IMR-90 (cell line): ENCODE results near the gene WNT7A. TPM values are rescaled to one million over a fixed set of nuclear protein-coding genes. Genes with fewer than 3 reads are reported as not detected.

Experiments
- ATAC-seq: fragments of 200-7000 bp; cut with Tn5 transposase; 2 replicates; pipeline ENCODE4 v1.9.1; 2020; ENCODE audit warnings: low read depth, mild to moderate bottlenecking, moderate library complexity
- BruUV-seq: library from RNA; stranded (reverse); fragments of 400-500 nt; replicated peaks from 2 replicates; lab custom pipeline; 2021; lab: Mats Ljungman, UMichigan
- CTCF ChIA-PET: fragments of 300-600 bp; formaldehyde crosslinking; extraction: SDS; loops from one replicate; lab custom pipeline; 2021; ENCODE audit warnings: antibody characterized with exemption; lab: Yijun Ruan, JAX
- POLR2A ChIA-PET: fragments of 300-600 bp; sonication (Branson Sonifier 250); formaldehyde crosslinking; loops from one replicate; lab custom pipeline; 2022; ENCODE audit warnings: antibody characterized with exemption; ENCODE audit not compliant: unreplicated experiment; lab: Charles Lee
- DNase-seq: peaks from one replicate; pipeline ENCODE4 v3.0.0; 2013
- H2AFZ ChIP-seq: replicated peaks from 2 replicates; pipeline ENCODE3; 2013; ENCODE audit warnings: low read length, mild to moderate bottlenecking; ENCODE audit not compliant: poor library complexity
- H2AK5ac ChIP-seq: 2 replicates; pipeline ENCODE4 v1.6.1; 2013; ENCODE audit warnings: low read depth, low read length, inconsistent platforms
- H2AK9ac ChIP-seq: replicated peaks from 2 replicates; pipeline ENCODE3; 2013; ENCODE audit warnings: mild to moderate bottlenecking, low read depth, low read length, moderate library complexity; ENCODE audit not compliant: poor library complexity
- H2BK120ac ChIP-seq: 2 replicates; pipeline ENCODE4 v1.6.1; 2013; ENCODE audit warnings: low read depth, low read length, inconsistent platforms
- H2BK15ac ChIP-seq: 3 replicates; pipeline ENCODE4 v1.6.1; 2013; ENCODE audit warnings: low read depth, low read length, inconsistent platforms
- H2BK20ac ChIP-seq: 2 replicates; pipeline ENCODE4 v1.6.1; 2013; ENCODE audit warnings: low read depth, mild to moderate bottlenecking, inconsistent platforms, low read length, moderate library complexity
- H2BK5ac ChIP-seq: 2 replicates; pipeline ENCODE4 v1.6.1; 2013; ENCODE audit warnings: mild to moderate bottlenecking, low read depth, low read length, inconsistent platforms; ENCODE audit not compliant: poor library complexity, severe bottlenecking
- H3K14ac ChIP-seq: replicated peaks from 2 replicates; pipeline ENCODE4 v1.6.1; 2013; ENCODE audit warnings: low read depth, low read length, inconsistent platforms
- H3K18ac ChIP-seq: 2 replicates; pipeline ENCODE4 v1.6.1; 2013; ENCODE audit warnings: low read depth, low read length, control low read depth
- H3K23ac ChIP-seq: 2 replicates; pipeline ENCODE4 v1.6.1; 2013; ENCODE audit warnings: low read depth, low read length, inconsistent platforms
- H3K27ac ChIP-seq: 2 replicates; pipeline ENCODE4 v1.5.1; 2013; ENCODE audit warnings: mild to moderate bottlenecking, control low read depth, low read length; ENCODE audit not compliant: insufficient read depth
- H3K27me3 ChIP-seq: 2 replicates; pipeline ENCODE4 v1.6.1; 2013; ENCODE audit warnings: low read length; ENCODE audit not compliant: control insufficient read depth, insufficient read depth
- H3K36me3 ChIP-seq: 2 replicates; pipeline ENCODE4 v1.6.1; 2013; ENCODE audit warnings: low read length, mixed read lengths; ENCODE audit not compliant: control insufficient read depth, insufficient read depth
- H3K4ac ChIP-seq: 2 replicates; pipeline ENCODE4 v1.6.1; 2013; ENCODE audit warnings: low read depth, low read length, inconsistent platforms
- H3K4me1 ChIP-seq: 2 replicates; pipeline ENCODE4 v1.6.1; 2013; ENCODE audit warnings: low read length, mixed read lengths; ENCODE audit not compliant: control insufficient read depth, insufficient read depth
- H3K4me2 ChIP-seq: 2 replicates; pipeline ENCODE4 v1.6.1; 2013; ENCODE audit warnings: low read depth, mild to moderate bottlenecking, control low read depth, low read length, moderate library complexity
- H3K4me3 ChIP-seq: 2 replicates; pipeline ENCODE4 v1.5.1; 2013; ENCODE audit warnings: low read depth, mild to moderate bottlenecking, control low read depth, low read length, moderate library complexity; ENCODE audit not compliant: insufficient read depth
- H3K56ac ChIP-seq: 2 replicates; pipeline ENCODE4 v1.6.1; 2013; ENCODE audit warnings: low read length, inconsistent platforms; ENCODE audit not compliant: insufficient read depth; ENCODE audit errors: extremely low read depth
- H3K79me1 ChIP-seq, 2 experiments: 2 replicates each; pipeline ENCODE4 v1.6.1; 2013; ENCODE audit warnings: low read length in 2 of 2, inconsistent platforms in 1 of 2, low read depth in 1 of 2
- H3K9ac ChIP-seq: 2 replicates; pipeline ENCODE4 v1.6.1; 2013; ENCODE audit warnings: low read depth, low read length, control low read depth
- H3K9me1 ChIP-seq: 2 replicates; pipeline ENCODE4 v1.6.1; 2013; ENCODE audit warnings: low read length, inconsistent platforms; ENCODE audit not compliant: insufficient read depth
- H3K9me3 ChIP-seq: 2 replicates; pipeline ENCODE4 v1.6.1; 2013; ENCODE audit warnings: low read length; ENCODE audit not compliant: control insufficient read depth, insufficient read depth
- H4K20me1 ChIP-seq: 2 replicates; pipeline ENCODE4 v1.6.1; 2013; ENCODE audit warnings: low read length, inconsistent platforms; ENCODE audit not compliant: insufficient read depth
- H4K5ac ChIP-seq: 2 replicates; pipeline ENCODE4 v1.6.1; 2013; ENCODE audit warnings: mild to moderate bottlenecking, low read depth, low read length, control low read depth
- H4K8ac ChIP-seq, 2 experiments: 2 replicates each; pipeline ENCODE4 v1.6.1; 2013; ENCODE audit warnings: low read depth in 2 of 2, low read length in 2 of 2, control low read depth in 1 of 2, inconsistent platforms in 1 of 2
- H4K91ac ChIP-seq: 2 replicates; pipeline ENCODE4 v1.6.1; 2013; ENCODE audit warnings: low read depth, low read length, inconsistent platforms; ENCODE audit not compliant: insufficient read depth
- BHLHE40 ChIP-seq: fragments of 150-350 bp; IDR thresholded peaks from 2 replicates; pipeline ENCODE4 v1.6.1; 2016; ENCODE audit warnings: mild to moderate bottlenecking, low read depth, low read length
- CEBPB ChIP-seq: IDR thresholded peaks from 2 replicates; pipeline ENCODE4 v1.6.1; 2012; ENCODE audit warnings: low read depth, low read length, improper control_type of control experiment
- CHD1 ChIP-seq: IDR thresholded peaks from 2 replicates; pipeline ENCODE4 v1.6.1; 2012; ENCODE audit warnings: low read depth, low read length, improper control_type of control experiment
- MAFK ChIP-seq: IDR thresholded peaks from 2 replicates; pipeline ENCODE4 v1.6.1; 2012; ENCODE audit warnings: low read depth, low read length, improper control_type of control experiment
- MAZ ChIP-seq: IDR thresholded peaks from 2 replicates; pipeline ENCODE4 v1.6.1; 2012; ENCODE audit warnings: low read depth, mild to moderate bottlenecking, low read length, improper control_type of control experiment, moderate library complexity, borderline replicate concordance
- MXI1 ChIP-seq: IDR thresholded peaks from 2 replicates; pipeline ENCODE4 v1.6.1; 2012; ENCODE audit warnings: low read depth, mild to moderate bottlenecking, low read length, moderate library complexity, borderline replicate concordance
- NFE2L2 ChIP-seq: fragments of 150-350 bp; IDR thresholded peaks from 2 replicates; pipeline ENCODE4 v1.6.1; 2016; ENCODE audit warnings: low read depth, mild to moderate bottlenecking, low read length
- POLR2A ChIP-seq: IDR thresholded peaks from 2 replicates; pipeline ENCODE4 v1.6.1; 2012; ENCODE audit warnings: mild to moderate bottlenecking, low read depth, low read length
- WGBS, 2 experiments: methylation state at CpG; one replicate each; pipeline versions ENCODE4 v1.1.5 to v1.1.7; 2013; ENCODE audit warnings: missing lambda C conversion rate in 2 of 2; ENCODE audit not compliant: insufficient read length in 1 of 2; ENCODE audit errors: extremely low coverage in 2 of 2; 5-methylcytosine and 5-hydroxymethylcytosine counted together
- dilution Hi-C: fragments of 300-500 bp; cut with HindIII; formaldehyde crosslinking; loops from one replicate; pipeline ENCODE4 v1.14.3; 2018; ENCODE audit warnings: low sequenced_read_pairs; ENCODE audit not compliant: unreplicated experiment
- in situ Hi-C: fragments of 300-500 bp; cut with MboI; formaldehyde crosslinking; loops from 3 replicates; pipeline ENCODE4 v1.14.3; 2019; ENCODE audit warnings: low sequenced_read_pairs, inconsistent platforms, mixed read lengths
- intact Hi-C: fragments of 100-400 bp; cut with micrococcal nuclease; formaldehyde crosslinking; loops from 2 replicates; pipeline ENCODE4 v1.10.0; 2022
- polyA plus RNA-seq, 3 experiments: library from polyadenylated mRNA; depleted of rRNA; stranded (reverse); fragments of >200 nt; gene quantifications; 2 replicates each; pipeline ENCODE4 v1.2.3, GENCODE V29; 2012; ENCODE audit warnings: low replicate concordance in 1 of 3
- total RNA-seq: library from RNA; depleted of rRNA; stranded (reverse); fragments of >200 nt; gene quantifications from 2 replicates; pipeline ENCODE4 v1.2.3, GENCODE V29; 2012
- TF ChIP-seq, protein P1 (sequence below): fragments of 150-350 bp; IDR thresholded peaks from 2 replicates; pipeline ENCODE4 v1.6.1; 2016; ENCODE audit warnings: low read depth, mild to moderate bottlenecking, low read length, moderate library complexity, borderline replicate concordance
- TF ChIP-seq, protein P2 (sequence below): fragments of 150-350 bp; IDR thresholded peaks from 2 replicates; pipeline ENCODE4 v1.6.1; 2017; ENCODE audit warnings: mild to moderate bottlenecking, antibody characterized with exemption, low read length, low read depth

Gene WNT7A
- total and polyA plus RNA-seq, 2 of the 4 experiments (the other 2 are of a cell fraction): not detected

DNA sequence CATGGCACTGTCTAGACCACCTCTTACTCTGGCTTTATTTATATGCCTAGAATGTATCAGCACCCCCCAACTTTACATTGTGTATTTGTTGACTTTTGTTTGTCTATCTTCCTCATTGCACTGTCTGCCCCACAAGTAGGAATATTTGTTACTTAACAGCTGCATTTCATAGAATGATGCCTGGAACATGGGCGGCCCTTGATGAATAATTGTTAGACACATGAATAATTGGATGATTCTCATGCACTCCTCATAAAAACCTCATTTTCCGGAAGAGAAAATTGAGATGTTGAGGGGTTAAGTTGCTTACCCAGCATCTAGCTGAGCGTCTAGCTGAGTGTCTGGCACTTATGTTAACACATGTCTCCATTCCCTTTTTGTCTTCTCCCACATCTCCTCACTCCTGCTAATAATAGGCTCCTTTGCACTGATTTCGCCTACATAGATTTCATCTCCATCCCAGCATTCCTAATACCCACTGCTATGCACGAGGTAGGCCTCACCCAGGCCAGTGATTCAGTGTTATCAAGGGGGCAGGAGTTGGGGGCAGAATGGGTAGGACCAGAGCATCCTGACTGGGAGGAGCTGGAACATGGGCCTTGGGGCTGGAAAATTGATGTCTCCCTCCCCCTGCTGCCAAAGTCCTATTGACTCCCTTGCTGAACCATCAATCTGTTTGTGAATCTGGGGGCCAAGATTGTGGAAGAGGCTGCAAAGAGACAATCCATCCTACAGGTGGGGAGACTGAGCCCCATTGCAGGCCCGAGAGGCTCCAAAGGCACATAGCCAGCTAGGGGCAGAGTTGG, 7.8 kb upstream of the WNT7A start:
- dilution Hi-C loops: no loop called here
- BruUV-seq: no TSS peak
- in situ Hi-C loops: loop anchor here (25.0 kb wide), 3 partner anchors 225 to 675 kb away; partner anchors contain the start of genes CHCHD4 and HDAC11
- Histone ChIP-seq H3K14ac (no peak overlapping the region), H3K27me3 (no peaks in the 10 kb centered on the region), H3K9me3 (no peaks in the 10 kb centered on the region), H2AK9ac (no peak overlapping the region), H3K79me1 (no peaks in the 10 kb centered on the region), H2BK20ac (no peak overlapping the region), H4K8ac (no peak overlapping the region), H3K4me2 (no peak overlapping the region), H3K4ac (no peak overlapping the region), H3K36me3 (no peaks in the 10 kb centered on the region), H3K9ac (no peak overlapping the region), H3K4me1 (no peaks in the 10 kb centered on the region), H3K27ac (no peak overlapping the region), H2AK5ac (no peak overlapping the region), H2BK5ac (no peak overlapping the region), H4K91ac (no peak overlapping the region), H4K20me1 (no peaks in the 10 kb centered on the region), H3K23ac (no peak overlapping the region), H2BK120ac (no peak overlapping the region), H3K9me1 (no peaks in the 10 kb centered on the region), H3K4me3 (no peak overlapping the region), H3K56ac (no peak overlapping the region), H2BK15ac (no peak overlapping the region), H2AFZ (no peak overlapping the region), H3K18ac (no peak overlapping the region), H4K5ac (no peak overlapping the region)
- TF ChIP-seq, protein P1, sequence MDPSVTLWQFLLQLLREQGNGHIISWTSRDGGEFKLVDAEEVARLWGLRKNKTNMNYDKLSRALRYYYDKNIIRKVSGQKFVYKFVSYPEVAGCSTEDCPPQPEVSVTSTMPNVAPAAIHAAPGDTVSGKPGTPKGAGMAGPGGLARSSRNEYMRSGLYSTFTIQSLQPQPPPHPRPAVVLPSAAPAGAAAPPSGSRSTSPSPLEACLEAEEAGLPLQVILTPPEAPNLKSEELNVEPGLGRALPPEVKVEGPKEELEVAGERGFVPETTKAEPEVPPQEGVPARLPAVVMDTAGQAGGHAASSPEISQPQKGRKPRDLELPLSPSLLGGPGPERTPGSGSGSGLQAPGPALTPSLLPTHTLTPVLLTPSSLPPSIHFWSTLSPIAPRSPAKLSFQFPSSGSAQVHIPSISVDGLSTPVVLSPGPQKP: no peak
- TF ChIP-seq MXI1: no peak
- TF ChIP-seq CEBPB: no peak
- TF ChIP-seq, protein P2, sequence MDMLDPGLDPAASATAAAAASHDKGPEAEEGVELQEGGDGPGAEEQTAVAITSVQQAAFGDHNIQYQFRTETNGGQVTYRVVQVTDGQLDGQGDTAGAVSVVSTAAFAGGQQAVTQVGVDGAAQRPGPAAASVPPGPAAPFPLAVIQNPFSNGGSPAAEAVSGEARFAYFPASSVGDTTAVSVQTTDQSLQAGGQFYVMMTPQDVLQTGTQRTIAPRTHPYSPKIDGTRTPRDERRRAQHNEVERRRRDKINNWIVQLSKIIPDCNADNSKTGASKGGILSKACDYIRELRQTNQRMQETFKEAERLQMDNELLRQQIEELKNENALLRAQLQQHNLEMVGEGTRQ: no peak
- TF ChIP-seq CHD1: no peak
- TF ChIP-seq POLR2A: no peak
- no peak for TF ChIP-seq NFE2L2
- no peak for TF ChIP-seq MAFK
- TF ChIP-seq BHLHE40: no peak
- TF ChIP-seq MAZ: no peak
- no peak for ATAC-seq
- WGBS, 2 experiments: no CpG with 5 or more reads among the region's 6 CpGs
- CTCF ChIA-PET: no interaction called here
- DNase-seq: no peak
- POLR2A ChIA-PET: no interaction called here
- intact Hi-C loops: no loop called here
